Muscle layer of duodenum (tissue), 2 donors: Measurements from ENCODE around the gene MAN1C1.

Experiments used
- H3K27ac ChIP-seq: one replicate; pipeline ENCODE4 v1.7.0; 2013; ENCODE audit warnings: mild to moderate bottlenecking, low read length
- H3K27me3 ChIP-seq: one replicate; pipeline ENCODE4 v1.7.0; 2013; ENCODE audit warnings: low read depth, mild to moderate bottlenecking, control low read depth, low read length
- H3K36me3 ChIP-seq, 2 donors: one replicate each; pipeline ENCODE4 v1.7.0; 2013; ENCODE audit warnings: low read length in 2 of 2, control low read depth in 1 of 2, mild to moderate bottlenecking in 1 of 2; ENCODE audit not compliant: insufficient read depth in 2 of 2, control insufficient read depth in 1 of 2
- H3K4me1 ChIP-seq, 2 donors: one replicate each; pipeline ENCODE4 v1.7.0; 2013; ENCODE audit warnings: low read length in 2 of 2, mild to moderate bottlenecking in 2 of 2, control low read depth in 1 of 2, moderate library complexity in 1 of 2; ENCODE audit not compliant: insufficient read depth in 2 of 2, control insufficient read depth in 1 of 2
- H3K4me3 ChIP-seq, 2 donors: one replicate each; pipeline ENCODE4 v1.7.0; 2013; ENCODE audit warnings: low read length in 2 of 2, low read depth in 1 of 2, mild to moderate bottlenecking in 1 of 2
- H3K9me3 ChIP-seq, 2 donors: one replicate each; pipeline ENCODE4 v1.7.0; 2013; ENCODE audit warnings: low read length in 2 of 2, control low read depth in 1 of 2, mild to moderate bottlenecking in 1 of 2; ENCODE audit not compliant: control insufficient read depth in 1 of 2
- donor health status: healthy.

MAN1C1 gene

GRCh38 chr1:25755475-25756125 is 139.0 kb downstream of the MAN1C1 start:
- no peak overlapping the region for H3K4me3 ChIP-seq
- no peaks in the 10 kb centered on the region for H3K9me3 ChIP-seq
- no peaks in the 10 kb centered on the region for H3K27me3 ChIP-seq
- no peaks in the 10 kb centered on the region for H3K4me1 ChIP-seq
- peaks cover 6 to 23% of the 10 kb centered on the region in 2 donors for H3K36me3 ChIP-seq
- no peak overlapping the region for H3K27ac ChIP-seq

GRCh38 chr1:25756215-25756614 is 139.6 kb downstream of the MAN1C1 start:
- Histone ChIP-seq H3K4me3 (no peak overlapping the region), H3K36me3 (peaks cover 6 to 22% of the 10 kb centered on the region in 2 donors), H3K4me1 (no peaks in the 10 kb centered on the region), H3K9me3 (no peaks in the 10 kb centered on the region), H3K27ac (no peak overlapping the region), H3K27me3 (no peaks in the 10 kb centered on the region)

GRCh38 chr1:25757151-25757845 is 140.7 kb downstream of the MAN1C1 start:
- peaks cover 6 to 16% of the 10 kb centered on the region in 2 donors for H3K36me3 ChIP-seq
- H3K27ac ChIP-seq = no peak overlapping the region
- no peaks in the 10 kb centered on the region for H3K4me1 ChIP-seq
- H3K27me3 ChIP-seq = no peaks in the 10 kb centered on the region
- no peak overlapping the region for H3K4me3 ChIP-seq
- no peaks in the 10 kb centered on the region for H3K9me3 ChIP-seq

GRCh38 chr1:25757846-25758185 is 141.2 kb downstream of the MAN1C1 start:
- H3K27me3 ChIP-seq = no peaks in the 10 kb centered on the region
- no peak overlapping the region for H3K4me3 ChIP-seq
- H3K27ac ChIP-seq = no peak overlapping the region
- H3K36me3 ChIP-seq = peaks cover 6 to 16% of the 10 kb centered on the region in 2 donors
- no peaks in the 10 kb centered on the region for H3K9me3 ChIP-seq
- H3K4me1 ChIP-seq = no peaks in the 10 kb centered on the region

- no peaks in the 10 kb centered on the region for H3K9me3 ChIP-seq
- H3K27me3 ChIP-seq = no peaks in the 10 kb centered on the region
- H3K4me1 ChIP-seq = no peaks in the 10 kb centered on the region
- peaks cover 6 to 16% of the 10 kb centered on the region in 2 donors for H3K36me3 ChIP-seq
- H3K27ac ChIP-seq = no peak overlapping the region
- H3K4me3 ChIP-seq = no peak overlapping the region
These were observed 142.0 kb downstream of the MAN1C1 start for GRCh38 chr1:25758466-25759070.

GRCh38 chr1:25760122-25760719 is 143.6 kb downstream of the MAN1C1 start:
- Histone ChIP-seq H3K4me1 (no peaks in the 10 kb centered on the region), H3K36me3 (peaks cover 6 to 22% of the 10 kb centered on the region in 2 donors), H3K4me3 (no peak overlapping the region), H3K27me3 (no peaks in the 10 kb centered on the region), H3K27ac (no peak overlapping the region), H3K9me3 (no peaks in the 10 kb centered on the region)

- no peaks in the 10 kb centered on the region for H3K9me3 ChIP-seq
- H3K27ac ChIP-seq = no peak overlapping the region
- peaks cover 6 to 22% of the 10 kb centered on the region in 2 donors for H3K36me3 ChIP-seq
- H3K4me1 ChIP-seq = no peaks in the 10 kb centered on the region
- no peaks in the 10 kb centered on the region for H3K27me3 ChIP-seq
- H3K4me3 ChIP-seq = no peak overlapping the region
These were observed 144.3 kb downstream of the MAN1C1 start for GRCh38 chr1:25760871-25761270.

- Histone ChIP-seq H3K9me3 (no peaks in the 10 kb centered on the region), H3K4me1 (no peaks in the 10 kb centered on the region), H3K27ac (no peak overlapping the region), H3K4me3 (no peak overlapping the region), H3K27me3 (no peaks in the 10 kb centered on the region), H3K36me3 (peaks cover 6 to 19% of the 10 kb centered on the region in 2 donors)
These were observed 146.9 kb downstream of the MAN1C1 start for GRCh38 chr1:25763493-25763892.

- peaks cover 3% of the 10 kb centered on the region in 2 donors for H3K4me1 ChIP-seq
- no peak overlapping the region for H3K27ac ChIP-seq
- no peaks in the 10 kb centered on the region for H3K9me3 ChIP-seq
- H3K4me3 ChIP-seq = no peak overlapping the region
- peaks cover 0 to 8% of the 10 kb centered on the region in 2 donors for H3K36me3 ChIP-seq
- H3K27me3 ChIP-seq = no peaks in the 10 kb centered on the region
These were observed 148.7 kb downstream of the MAN1C1 start for GRCh38 chr1:25765136-25765922.

- no peaks in the 10 kb centered on the region for H3K9me3 ChIP-seq
- H3K27me3 ChIP-seq = no peaks in the 10 kb centered on the region
- H3K4me1 ChIP-seq = peaks cover 6 to 11% of the 10 kb centered on the region in 2 donors
- peaks cover 0 to 6% of the 10 kb centered on the region in 2 donors for H3K36me3 ChIP-seq
- H3K4me3 ChIP-seq = no peak overlapping the region
- H3K27ac ChIP-seq = no peak overlapping the region
These were observed 149.5 kb downstream of the MAN1C1 start for GRCh38 chr1:25765923-25766589.
